GM19468 (cell line): Measurements from ENCODE around the gene FBXL3.

Source experiments
- ATAC-seq: cut with Tn5 transposase; IDR thresholded peaks from one replicate; pipeline ENCODE4 v1.9.1; 2021; ENCODE audit warnings: mild to moderate bottlenecking, moderate library complexity, moderate number of reproducible peaks; ENCODE audit not compliant: unreplicated experiment; ENCODE audit errors: extremely low read depth

The FBXL3 gene

GRCh38 chr13:77026861-77027621 lies at the start of gene FBXL3:
TSS of gene FBXL3 (minus strand) at chr13:77027159. CDS start at chr13:77021860, 5,299 bp downstream.
- peak; percentile 46 for ATAC-seq

GRCh38 chr13:77067519-77067918 lies 40.6 kb upstream of the FBXL3 start:
- ATAC-seq = no peak

- no peak for ATAC-seq
These were observed 38.6 kb upstream of the FBXL3 start for GRCh38 chr13:77065461-77066147.

GRCh38 chr13:77062097-77062496 lies 35.1 kb upstream of the FBXL3 start:
- ATAC-seq = no peak

GRCh38 chr13:77061362-77061761 lies 34.4 kb upstream of the FBXL3 start:
- no peak for ATAC-seq

GRCh38 chr13:77056886-77057285 lies 29.9 kb upstream of the FBXL3 start:
- ATAC-seq = no peak

GRCh38 chr13:77056382-77056781 lies 29.4 kb upstream of the FBXL3 start:
- no peak for ATAC-seq

- ATAC-seq = no peak
These were observed 28.2 kb upstream of the FBXL3 start for GRCh38 chr13:77055158-77055557.

- ATAC-seq = no peak
These were observed 26.2 kb upstream of the FBXL3 start for GRCh38 chr13:77053192-77053591.

- no peak for ATAC-seq
These were observed 21.7 kb upstream of the FBXL3 start for GRCh38 chr13:77048681-77049080.

GRCh38 chr13:77047649-77048343 lies 20.8 kb upstream of the FBXL3 start:
- ATAC-seq = no peak

- ATAC-seq = no peak
These were observed 15.7 kb upstream of the FBXL3 start for GRCh38 chr13:77042566-77043177.

GRCh38 chr13:77040835-77041234 lies 13.9 kb upstream of the FBXL3 start:
- no peak for ATAC-seq

- ATAC-seq = no peak
These were observed 13.1 kb upstream of the FBXL3 start for GRCh38 chr13:77040076-77040475.

GRCh38 chr13:77038907-77039480 lies 12.0 kb upstream of the FBXL3 start:
- no peak for ATAC-seq

- no peak for ATAC-seq
These were observed 9.3 kb upstream of the FBXL3 start for GRCh38 chr13:77036279-77036678.

- ATAC-seq = no peak
These were observed 7.9 kb upstream of the FBXL3 start for GRCh38 chr13:77034881-77035280.

GRCh38 chr13:77033717-77034302 lies 6.9 kb upstream of the FBXL3 start:
- ATAC-seq = no peak

GRCh38 chr13:77031656-77032243 lies 4.8 kb upstream of the FBXL3 start:
- no peak for ATAC-seq

GRCh38 chr13:77029436-77029835 lies 2.5 kb upstream of the FBXL3 start:
- no peak for ATAC-seq
